SH-SY5Y (cell line): ENCODE results near the gene TRANK1.

Experiments
- GATA2 ChIP-seq: IDR thresholded peaks from 2 replicates; pipeline ENCODE4 v1.6.1; 2011; ENCODE audit warnings: mild to moderate bottlenecking, low read depth, low read length
- GATA3 ChIP-seq: IDR thresholded peaks from 2 replicates; pipeline ENCODE4 v1.6.1; 2011; ENCODE audit warnings: low read depth, mild to moderate bottlenecking, low read length, moderate library complexity

GRCh38 chr3:36960502-36960901, 15.6 kb upstream of the TRANK1 start:
- no peak for TF ChIP-seq GATA3
- no peak for TF ChIP-seq GATA2
